Panc1 (cell line): Measurements from ENCODE around the gene HDAC7. TPM values are rescaled to one million over a fixed set of nuclear protein-coding genes. Genes with fewer than 3 reads are reported as not detected.

Source experiments
- ATAC-seq: fragments of 200-7000 bp; cut with Tn5 transposase; 2 replicates; pipeline ENCODE4 v1.9.1; 2020; ENCODE audit warnings: mild to moderate bottlenecking, moderate library complexity
- BruUV-seq: library from RNA; stranded (reverse); fragments of 400-500 nt; replicated peaks from 2 replicates; lab custom pipeline; 2021; lab: Mats Ljungman, UMichigan
- CTCF ChIA-PET: fragments of 300-600 bp; sonication (Branson Sonifier 250); formaldehyde crosslinking; loops from one replicate; lab custom pipeline; 2022; ENCODE audit warnings: antibody characterized with exemption; lab: Charles Lee
- POLR2A ChIA-PET: fragments of 300-600 bp; sonication (Branson Sonifier 250); formaldehyde crosslinking; loops from one replicate; lab custom pipeline; 2022; ENCODE audit warnings: antibody characterized with exemption; lab: Charles Lee
- DNase-seq: peaks from one replicate; pipeline ENCODE4 v3.0.0-alpha.2; 2010; ENCODE audit warnings: low read depth, low spot score
- H3K27ac ChIP-seq: 2 replicates; pipeline ENCODE4 v1.5.1; 2011; ENCODE audit warnings: mild to moderate bottlenecking, low read length, inconsistent platforms
- H3K27me3 ChIP-seq: fragments of 200-500 bp; sonication (Bioruptor generic); 2 replicates; pipeline ENCODE4 v1.6.0; 2014; ENCODE audit warnings: low read length, inconsistent platforms; ENCODE audit not compliant: control insufficient read depth, insufficient read depth
- H3K36me3 ChIP-seq: fragments of 200-500 bp; sonication (Bioruptor generic); 2 replicates; pipeline ENCODE4 v1.5.1; 2014; ENCODE audit warnings: inconsistent platforms, mild to moderate bottlenecking, low read length, moderate library complexity; ENCODE audit not compliant: control insufficient read depth, insufficient read depth
- H3K4me1 ChIP-seq: 2 replicates; pipeline ENCODE4 v1.5.1; 2011; ENCODE audit warnings: inconsistent platforms, mild to moderate bottlenecking, low read length, moderate library complexity; ENCODE audit not compliant: control insufficient read depth, insufficient read depth
- H3K4me3 ChIP-seq, 2 experiments: 2 replicates each; pipeline ENCODE4 v1.5.1; 2011 to 2012; ENCODE audit warnings: low read depth in 2 of 2, low read length in 2 of 2, mild to moderate bottlenecking in 2 of 2, inconsistent platforms in 1 of 2, moderate library complexity in 1 of 2
- H3K9me3 ChIP-seq: fragments of 200-500 bp; sonication (Bioruptor generic); 2 replicates; pipeline ENCODE4 v1.5.1; 2014; ENCODE audit warnings: low read depth, mild to moderate bottlenecking, inconsistent platforms, low read length, moderate library complexity; ENCODE audit not compliant: control insufficient read depth, insufficient read depth
- CTCF ChIP-seq: fragments of 450-650 bp; IDR thresholded peaks from 2 replicates; pipeline ENCODE4 v1.5.1; 2017; ENCODE audit warnings: mild to moderate bottlenecking
- POLR2AphosphoS5 ChIP-seq: IDR thresholded peaks from 2 replicates; pipeline ENCODE4 v1.6.1; 2012; ENCODE audit warnings: mild to moderate bottlenecking, low read depth, low read length, moderate library complexity
- SIN3A ChIP-seq: IDR thresholded peaks from 2 replicates; pipeline ENCODE4 v1.6.1; 2012; ENCODE audit warnings: low read depth, mild to moderate bottlenecking, low read length, moderate library complexity, borderline replicate concordance; ENCODE audit not compliant: insufficient read depth
- TCF7L2 ChIP-seq: IDR thresholded peaks from 2 replicates; pipeline ENCODE4 v1.6.1; 2011; ENCODE audit warnings: mild to moderate bottlenecking, low read depth, low read length, inconsistent platforms
- in situ Hi-C: cut with HindIII; loops from 2 replicates; pipeline ENCODE4 v1.10.0; 2016; ENCODE audit warnings: low sequenced_read_pairs, low pct_unique_long_range_greater_than_20kb
- intact Hi-C: fragments of 100-400 bp; cut with micrococcal nuclease; formaldehyde crosslinking; loops from one replicate; pipeline ENCODE4 v1.10.0; 2022; ENCODE audit not compliant: unreplicated experiment
- total RNA-seq: library from RNA; stranded (reverse); gene quantifications from one replicate; pipeline ENCODE4 v1.2.1, GENCODE V29; 2021; ENCODE audit not compliant: unreplicated experiment
- TF ChIP-seq, protein P1 (sequence below), 2 experiments: IDR thresholded peaks; 2 replicates each; pipeline ENCODE4 v1.6.1; 2011 to 2012; ENCODE audit warnings: low read depth in 2 of 2, control low read depth in 1 of 2, low read length in 1 of 2, mild to moderate bottlenecking in 1 of 2, moderate library complexity in 1 of 2; ENCODE audit not compliant: insufficient read depth in 1 of 2

Gene HDAC7
- total RNA-seq, 1 experiment from 2014 or later, result 84.2 TPM

DNA sequence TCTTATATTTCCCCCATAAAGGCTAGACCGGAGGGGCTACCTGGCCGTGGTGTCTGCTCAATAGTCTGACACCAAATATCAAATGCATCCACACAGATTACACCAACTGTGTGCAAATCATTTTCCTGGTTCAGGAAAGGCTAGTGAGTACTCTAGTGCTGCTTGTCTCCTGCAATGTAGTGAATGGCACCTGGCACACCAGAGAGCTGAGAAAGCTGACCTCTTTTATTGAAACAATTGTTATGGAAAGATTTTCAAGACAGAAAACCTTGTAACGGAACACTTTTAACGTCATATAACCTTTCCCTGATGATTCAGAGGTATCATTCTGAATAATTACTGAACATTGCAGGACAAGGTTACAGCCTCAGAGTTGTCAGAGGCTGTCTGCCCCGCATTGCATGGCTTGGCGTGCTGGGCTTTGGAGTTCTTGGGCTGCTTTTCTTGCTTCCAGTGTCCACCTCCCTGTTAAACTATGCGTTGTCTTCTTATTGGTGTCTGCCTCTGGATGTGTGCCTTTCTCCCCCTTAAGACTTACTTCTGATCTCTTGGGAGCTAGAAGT, 40.7 kb upstream of the HDAC7 start:
- no peak overlapping the region for H3K4me3 ChIP-seq
- CTCF ChIA-PET, result no interaction called here
- H3K27ac ChIP-seq, result no peak overlapping the region
- H3K36me3 ChIP-seq, result no peaks in the 10 kb centered on the region
- TF ChIP-seq SIN3A, result no peak
- no peak for TF ChIP-seq POLR2AphosphoS5
- TF ChIP-seq TCF7L2, result no peak
- no peak for TF ChIP-seq CTCF
- TF ChIP-seq, protein P1, sequence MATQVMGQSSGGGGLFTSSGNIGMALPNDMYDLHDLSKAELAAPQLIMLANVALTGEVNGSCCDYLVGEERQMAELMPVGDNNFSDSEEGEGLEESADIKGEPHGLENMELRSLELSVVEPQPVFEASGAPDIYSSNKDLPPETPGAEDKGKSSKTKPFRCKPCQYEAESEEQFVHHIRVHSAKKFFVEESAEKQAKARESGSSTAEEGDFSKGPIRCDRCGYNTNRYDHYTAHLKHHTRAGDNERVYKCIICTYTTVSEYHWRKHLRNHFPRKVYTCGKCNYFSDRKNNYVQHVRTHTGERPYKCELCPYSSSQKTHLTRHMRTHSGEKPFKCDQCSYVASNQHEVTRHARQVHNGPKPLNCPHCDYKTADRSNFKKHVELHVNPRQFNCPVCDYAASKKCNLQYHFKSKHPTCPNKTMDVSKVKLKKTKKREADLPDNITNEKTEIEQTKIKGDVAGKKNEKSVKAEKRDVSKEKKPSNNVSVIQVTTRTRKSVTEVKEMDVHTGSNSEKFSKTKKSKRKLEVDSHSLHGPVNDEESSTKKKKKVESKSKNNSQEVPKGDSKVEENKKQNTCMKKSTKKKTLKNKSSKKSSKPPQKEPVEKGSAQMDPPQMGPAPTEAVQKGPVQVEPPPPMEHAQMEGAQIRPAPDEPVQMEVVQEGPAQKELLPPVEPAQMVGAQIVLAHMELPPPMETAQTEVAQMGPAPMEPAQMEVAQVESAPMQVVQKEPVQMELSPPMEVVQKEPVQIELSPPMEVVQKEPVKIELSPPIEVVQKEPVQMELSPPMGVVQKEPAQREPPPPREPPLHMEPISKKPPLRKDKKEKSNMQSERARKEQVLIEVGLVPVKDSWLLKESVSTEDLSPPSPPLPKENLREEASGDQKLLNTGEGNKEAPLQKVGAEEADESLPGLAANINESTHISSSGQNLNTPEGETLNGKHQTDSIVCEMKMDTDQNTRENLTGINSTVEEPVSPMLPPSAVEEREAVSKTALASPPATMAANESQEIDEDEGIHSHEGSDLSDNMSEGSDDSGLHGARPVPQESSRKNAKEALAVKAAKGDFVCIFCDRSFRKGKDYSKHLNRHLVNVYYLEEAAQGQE (IDR thresholded peaks at IDR 0.05; ENCODE audit: insufficient read depth in 1 of 2, low read depth in 2 of 2, low read length in 1 of 2), result no peak
- no peaks in the 10 kb centered on the region for H3K9me3 ChIP-seq
- POLR2A ChIA-PET, result no interaction called here
- no peaks in the 10 kb centered on the region for H3K27me3 ChIP-seq
- DNase-seq (no peak), ATAC-seq (no peak)
- no peaks in the 10 kb centered on the region for H3K4me1 ChIP-seq
- in situ Hi-C loops (no loop called here), intact Hi-C loops (no loop called here)
- BruUV-seq, result no TSS peak

GRCh38 chr12:47858511-47859266, 39.0 kb upstream of the HDAC7 start:
- H3K9me3 ChIP-seq, result no peaks in the 10 kb centered on the region
- H3K27ac ChIP-seq, result no peak overlapping the region
- H3K27me3 ChIP-seq, result no peaks in the 10 kb centered on the region
- TF ChIP-seq POLR2AphosphoS5 (no peak), CTCF (no peak), SIN3A (no peak), TCF7L2 (no peak)
- TF ChIP-seq, protein P1 (IDR thresholded peaks at IDR 0.05; ENCODE audit: insufficient read depth in 1 of 2, low read depth in 2 of 2, low read length in 1 of 2), result no peak
- H3K4me3 ChIP-seq, result no peak overlapping the region
- H3K36me3 ChIP-seq, result no peaks in the 10 kb centered on the region
- ATAC-seq (no peak), DNase-seq (no peak)
- no peaks in the 10 kb centered on the region for H3K4me1 ChIP-seq
- CTCF ChIA-PET, result no interaction called here
- intact Hi-C loops, result no loop called here
- no TSS peak for BruUV-seq
- POLR2A ChIA-PET, result no interaction called here
- in situ Hi-C loops, result no loop called here
